Small intestine (tissue), 7 donors: Measurements from ENCODE around the gene SUPT20HL1. TPM values are rescaled to one million over a fixed set of nuclear protein-coding genes. Genes with fewer than 3 reads are reported as not detected.
"Not testable (repeated sequence)": the region's sequence is repeated elsewhere in the genome, so short reads cannot be mapped to it uniquely, and the experiment has no call there.

Source experiments
- DNase-seq, 2 donors: peaks; one replicate each; pipeline versions ENCODE4 v3.0.0 to v3.0.0-alpha.2; 2013
- FAIRE-seq: peaks from 2 replicates; lab custom pipeline; 2012; peaks lifted over from hg19 to GRCh38; lab: Jason Lieb, UNC
- H3K27ac ChIP-seq, 3 donors: one replicate each; pipeline ENCODE4 v1.5.1; 2013; ENCODE audit warnings: low read length in 2 of 3, mild to moderate bottlenecking in 2 of 3, control low read depth in 1 of 3, inconsistent platforms in 1 of 3, low read depth in 1 of 3, moderate library complexity in 1 of 3
- H3K27me3 ChIP-seq, 3 donors: one replicate each; pipeline ENCODE4 v1.6.1; 2013; ENCODE audit warnings: low read length in 3 of 3, inconsistent platforms in 1 of 3; ENCODE audit not compliant: control insufficient read depth in 3 of 3, insufficient read depth in 3 of 3
- H3K36me3 ChIP-seq, 3 donors: one replicate each; pipeline ENCODE4 v1.6.1; 2013; ENCODE audit warnings: low read length in 3 of 3, inconsistent platforms in 1 of 3, low read depth in 1 of 3, mild to moderate bottlenecking in 1 of 3, moderate library complexity in 1 of 3; ENCODE audit not compliant: control insufficient read depth in 3 of 3, insufficient read depth in 2 of 3
- H3K4me1 ChIP-seq, 3 donors: one replicate each; pipeline ENCODE4 v1.6.1; 2013; ENCODE audit warnings: low read length in 2 of 3, inconsistent platforms in 1 of 3, low read depth in 1 of 3, mild to moderate bottlenecking in 1 of 3, moderate library complexity in 1 of 3; ENCODE audit not compliant: control insufficient read depth in 3 of 3, insufficient read depth in 2 of 3
- H3K4me3 ChIP-seq, 3 donors: one replicate each; pipeline ENCODE4 v1.5.1; 2013; ENCODE audit warnings: low read length in 3 of 3, control low read depth in 1 of 3, inconsistent platforms in 1 of 3, low read depth in 1 of 3, mild to moderate bottlenecking in 1 of 3, moderate library complexity in 1 of 3
- H3K9me3 ChIP-seq, 2 donors: one replicate each; pipeline ENCODE4 v1.6.1; 2013; ENCODE audit warnings: low read depth in 1 of 2, low read length in 1 of 2; ENCODE audit not compliant: control insufficient read depth in 2 of 2, insufficient read depth in 1 of 2
- WGBS, 3 donors: extraction: QIAGEN DNeasy Blood & Tissue Kit; methylation state at CpG; one replicate each; pipeline ENCODE4 v1.1.7; 2013; 5-methylcytosine and 5-hydroxymethylcytosine counted together
- polyA plus RNA-seq, 4 donors: library from polyadenylated mRNA; stranded (reverse) in 3 of 4; unstranded in 1 of 4; fragments of 200-250 nt in 3 of 4; fragments of 120-200 nt in 1 of 4; gene quantifications; one replicate each; pipeline versions ENCODE4 v1.2.1 to v1.2.3, GENCODE V29; 2013
- donor health status: healthy with polysubstance abuse.
- donor health status: control.
- donor health status: control.
- donor health status: Bipolar disorder and iron deficiency.
- donor health status: healthy.

The SUPT20HL1 gene
- polyA plus RNA-seq, 4 donors = 0.19 TPM; not detected in 3

- not testable (repeated sequence) for H3K27ac ChIP-seq, H3K9me3 ChIP-seq, H3K4me3 ChIP-seq, H3K27me3 ChIP-seq, H3K4me1 ChIP-seq, DNase-seq, H3K36me3 ChIP-seq, FAIRE-seq
- 68 to 79% (median 70%) methylated on average over 3 to 4 of the region's 4 CpGs for WGBS, 3 donors
These were observed 6.4 kb downstream of the SUPT20HL1 start for GRCh38 chrX:24366762-24367400.

GRCh38 chrX:24369816-24370215 is 9.4 kb downstream of the SUPT20HL1 start:
- 26 to 78% (median 42%) methylated on average over 1 of the region's 1 CpG for WGBS, 3 donors
- no peak overlapping the region for H3K27ac ChIP-seq
- no peak overlapping the region for H3K4me3 ChIP-seq
- no peak for FAIRE-seq
- no peaks in the 10 kb centered on the region for H3K4me1 ChIP-seq
- DNase-seq = no peak
- no peaks in the 10 kb centered on the region for H3K9me3 ChIP-seq
- no peaks in the 10 kb centered on the region for H3K36me3 ChIP-seq
- no peaks in the 10 kb centered on the region for H3K27me3 ChIP-seq

DNA sequence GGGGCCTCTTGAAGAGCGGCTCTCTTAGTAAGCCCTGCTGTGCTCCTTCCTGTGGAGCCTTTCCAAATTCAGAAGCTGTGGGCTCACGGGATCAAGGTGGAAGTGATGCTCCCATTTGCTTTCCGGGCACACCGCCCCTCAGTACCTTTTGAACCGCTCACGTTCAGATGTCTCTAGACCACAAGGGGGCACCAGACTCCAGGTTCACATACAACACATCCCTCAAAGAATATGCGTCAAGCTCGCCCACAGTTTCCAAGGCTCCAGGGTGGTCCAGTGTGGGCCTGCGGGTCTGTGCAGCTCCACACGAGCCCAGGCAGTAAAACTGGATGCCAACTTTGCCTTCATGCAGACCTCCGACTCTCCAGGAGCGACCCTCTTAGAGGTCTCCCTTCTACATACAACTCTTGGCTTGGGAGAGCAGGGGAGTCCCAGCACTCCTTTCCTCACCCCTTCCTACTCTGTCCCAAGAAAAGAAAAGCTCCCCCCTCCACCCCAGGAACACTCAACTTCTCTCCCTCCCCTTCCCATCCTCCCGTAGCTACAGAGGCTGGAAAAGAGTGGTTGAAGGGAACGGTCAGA is 11.0 kb downstream of the SUPT20HL1 start:
- H3K27ac ChIP-seq = no peak overlapping the region
- H3K4me3 ChIP-seq = no peak overlapping the region
- FAIRE-seq = no peak
- H3K36me3 ChIP-seq = no peaks in the 10 kb centered on the region
- H3K9me3 ChIP-seq = no peaks in the 10 kb centered on the region
- H3K4me1 ChIP-seq = no peaks in the 10 kb centered on the region
- WGBS, 3 donors = 12 to 18% (median 14%) methylated on average over 12 to 14 of the region's 14 CpGs
- H3K27me3 ChIP-seq = no peaks in the 10 kb centered on the region
- peak; percentile 51 to 67 for DNase-seq

- H3K27me3 ChIP-seq = no peaks in the 10 kb centered on the region
- DNase-seq (no peak), FAIRE-seq (no peak)
- H3K4me1 ChIP-seq = no peaks in the 10 kb centered on the region
- no peak overlapping the region for H3K27ac ChIP-seq
- H3K4me3 ChIP-seq = no peak overlapping the region
- WGBS, 3 donors = 71 to 88% (median 76%) methylated on average over 29 of the region's 29 CpGs
- H3K36me3 ChIP-seq = no peaks in the 10 kb centered on the region
- H3K9me3 ChIP-seq = no peaks in the 10 kb centered on the region
These were observed 11.8 kb downstream of the SUPT20HL1 start for GRCh38 chrX:24372021-24372763.

DNA sequence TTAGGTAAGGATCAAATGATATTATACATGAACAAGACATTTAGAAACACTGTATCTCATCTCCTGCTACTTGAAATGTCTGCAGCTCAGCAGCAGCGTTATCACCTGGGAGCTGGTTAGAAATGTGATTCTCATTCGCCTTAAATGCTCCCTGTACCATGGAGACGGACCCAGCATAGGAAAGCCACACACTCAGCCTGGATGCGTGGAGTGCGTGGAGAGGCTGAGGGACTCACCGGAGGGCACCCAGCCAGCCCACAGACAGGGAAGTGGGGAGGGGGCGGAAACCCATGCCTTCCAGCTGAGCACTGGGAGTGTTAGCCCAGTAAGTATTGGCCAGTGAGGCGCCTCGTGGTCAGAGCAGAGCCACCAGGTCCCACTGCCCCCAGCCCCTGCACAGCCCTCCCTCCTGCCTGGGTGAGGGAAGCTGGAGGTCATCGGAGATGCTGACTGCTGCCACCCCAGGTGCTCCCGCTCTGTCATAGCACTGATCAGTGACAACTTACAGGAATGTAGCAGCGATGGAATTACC is 15.2 kb downstream of the SUPT20HL1 start:
- FAIRE-seq = no peak
- WGBS, 3 donors = 55 to 65% (median 60%) methylated on average over 11 to 12 of the region's 12 CpGs
- H3K9me3 ChIP-seq = no peaks in the 10 kb centered on the region
- DNase-seq = no peak
- no peak overlapping the region for H3K27ac ChIP-seq
- H3K36me3 ChIP-seq = no peaks in the 10 kb centered on the region
- no peak overlapping the region for H3K4me3 ChIP-seq
- no peaks in the 10 kb centered on the region for H3K4me1 ChIP-seq
- no peaks in the 10 kb centered on the region for H3K27me3 ChIP-seq

GRCh38 chrX:24376403-24376802 is 16.0 kb downstream of the SUPT20HL1 start:
- WGBS, 3 donors = 80 to 92% (median 87%) methylated on average over 3 of the region's 3 CpGs
- H3K4me1 ChIP-seq = no peaks in the 10 kb centered on the region

GRCh38 chrX:24377195-24377594 is 16.8 kb downstream of the SUPT20HL1 start:
- H3K27me3 ChIP-seq = no peaks in the 10 kb centered on the region
- H3K4me1 ChIP-seq = no peaks in the 10 kb centered on the region
- WGBS, 3 donors = 57 to 80% (median 63%) methylated on average over 2 of the region's 2 CpGs
- no peaks in the 10 kb centered on the region for H3K9me3 ChIP-seq
- H3K27ac ChIP-seq = no peak overlapping the region
- no peak overlapping the region for H3K4me3 ChIP-seq
- DNase-seq (no peak), FAIRE-seq (no peak)
- H3K36me3 ChIP-seq = no peaks in the 10 kb centered on the region

More at GRCh38 chrX:24376403-24376802, 16.0 kb downstream of the SUPT20HL1 start:
- no peak overlapping the region for H3K4me3 ChIP-seq
- no peaks in the 10 kb centered on the region for H3K9me3 ChIP-seq
- H3K27me3 ChIP-seq = no peaks in the 10 kb centered on the region
- no peak overlapping the region for H3K27ac ChIP-seq
- no peak for FAIRE-seq
- no peak for DNase-seq
- H3K36me3 ChIP-seq = no peaks in the 10 kb centered on the region

- no peak overlapping the region for H3K4me3 ChIP-seq
- FAIRE-seq = no peak
- 48 to 100% (median 71%) methylated on average over 1 of the region's 1 CpG for WGBS, 3 donors
These were observed 17.6 kb downstream of the SUPT20HL1 start for GRCh38 chrX:24377911-24378468.

More at GRCh38 chrX:24377911-24378468, 17.6 kb downstream of the SUPT20HL1 start:
- Histone ChIP-seq H3K27ac (no peak overlapping the region), H3K36me3 (no peaks in the 10 kb centered on the region), H3K9me3 (no peaks in the 10 kb centered on the region), H3K4me1 (no peaks in the 10 kb centered on the region), H3K27me3 (no peaks in the 10 kb centered on the region)
- no peak for DNase-seq
